Measurements from ENCODE around the gene PRKCH.
A peak's percentile ranks its signal among the peaks of the same experiment; 100 is the strongest.

The PRKCH gene

GRCh38 chr14:61570549-61571290, 249.3 kb downstream of the PRKCH start:
- peak overlapping the region; percentile 78 for H3K27ac Mint-ChIP-seq
- ATAC-seq: no peak

DNA sequence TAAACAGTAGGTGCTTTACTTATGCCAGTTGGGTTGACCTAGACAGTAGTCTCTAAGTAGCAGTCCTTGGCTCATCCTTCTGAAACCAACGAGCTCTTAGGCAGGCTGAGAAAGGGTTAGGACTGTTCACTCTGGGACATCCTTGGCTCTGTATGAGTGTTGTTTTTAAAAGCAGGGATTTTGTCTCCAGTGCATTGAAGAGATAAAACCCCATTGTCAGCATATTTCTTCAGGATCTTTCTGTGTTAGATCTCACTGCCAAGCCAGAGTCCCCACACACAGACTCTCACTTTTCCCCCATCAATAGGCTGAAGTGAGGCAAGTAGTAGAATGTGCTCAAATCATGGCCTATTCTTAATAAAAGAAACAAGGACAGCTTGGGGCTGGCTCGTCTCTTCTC, 250.5 kb downstream of the PRKCH start:
- no peaks in the 10 kb centered on the region for H3K27me3 Mint-ChIP-seq
- ATAC-seq (no peak), DNase-seq (no peak)
- H3K9me3 Mint-ChIP-seq: no peaks in the 10 kb centered on the region
- peaks cover 66% of the 10 kb centered on the region for H3K4me1 Mint-ChIP-seq
- H3K36me3 Mint-ChIP-seq (ENCODE audit: low read depth): no peaks in the 10 kb centered on the region
- H3K4me3 Mint-ChIP-seq: no peak overlapping the region
- no peak overlapping the region for H3K27ac Mint-ChIP-seq

More at GRCh38 chr14:61570549-61571290, 249.3 kb downstream of the PRKCH start:
- Mint-ChIP-seq H3K4me1 (peaks cover 78% of the 10 kb centered on the region), H3K9me3 (no peaks in the 10 kb centered on the region), H3K4me3 (peak overlapping the region; percentile 44), H3K36me3 (ENCODE audit: low read depth) (peaks cover 3% of the 10 kb centered on the region), H3K27me3 (no peaks in the 10 kb centered on the region)
- DNase-seq: no peak

DNA sequence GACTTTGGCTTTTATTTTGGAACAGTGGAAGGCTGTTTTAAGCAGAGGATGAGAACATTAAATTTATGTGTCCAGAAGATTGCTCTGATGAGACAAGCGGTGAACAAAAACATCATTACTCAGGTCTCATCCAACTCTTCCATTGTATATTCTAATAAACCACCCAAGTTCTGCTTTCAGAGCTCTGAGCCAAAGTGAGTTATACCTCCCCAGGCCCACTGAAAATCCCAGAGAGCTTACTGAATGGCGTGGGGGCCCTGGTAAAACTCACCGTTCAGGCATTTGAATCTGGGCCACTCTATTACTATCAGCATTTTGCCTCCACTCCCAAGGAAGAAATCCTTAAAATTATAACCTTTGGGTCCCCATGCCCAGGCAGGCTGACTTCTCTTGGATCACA, 251.9 kb downstream of the PRKCH start:
- peaks cover 69% of the 10 kb centered on the region for H3K4me1 Mint-ChIP-seq
- ATAC-seq (no peak), DNase-seq (no peak)
- H3K27ac Mint-ChIP-seq: no peak overlapping the region
- H3K27me3 Mint-ChIP-seq: no peaks in the 10 kb centered on the region
- no peak overlapping the region for H3K4me3 Mint-ChIP-seq
- H3K9me3 Mint-ChIP-seq: no peaks in the 10 kb centered on the region
- H3K36me3 Mint-ChIP-seq (ENCODE audit: low read depth): no peaks in the 10 kb centered on the region

GRCh38 chr14:61573748-61574513, 252.6 kb downstream of the PRKCH start:
- no peak overlapping the region for H3K27ac Mint-ChIP-seq
- no peaks in the 10 kb centered on the region for H3K9me3 Mint-ChIP-seq
- no peak for DNase-seq
- peak; percentile 37 for ATAC-seq
- no peaks in the 10 kb centered on the region for H3K36me3 Mint-ChIP-seq (ENCODE audit: low read depth)
- no peak overlapping the region for H3K4me3 Mint-ChIP-seq
- H3K27me3 Mint-ChIP-seq: no peaks in the 10 kb centered on the region
- H3K4me1 Mint-ChIP-seq: peaks cover 70% of the 10 kb centered on the region

DNA sequence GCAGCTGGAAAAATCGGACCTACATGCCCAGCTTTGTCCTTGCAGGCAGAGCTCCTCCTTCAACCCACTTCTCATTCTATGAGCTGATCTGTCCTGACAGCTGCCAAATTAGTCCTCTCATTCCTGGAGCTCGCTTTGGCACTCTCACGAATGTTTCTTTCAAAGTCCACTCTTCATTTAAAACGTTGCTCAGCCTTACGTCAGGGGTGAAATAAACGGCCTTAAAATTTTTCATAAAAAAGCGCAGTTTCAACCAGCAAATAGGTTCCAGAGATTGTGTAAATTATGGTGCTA, 253.1 kb downstream of the PRKCH start:
- no peak for ATAC-seq
- Mint-ChIP-seq H3K4me3 (no peak overlapping the region), H3K36me3 (ENCODE audit: low read depth) (no peaks in the 10 kb centered on the region), H3K27me3 (no peaks in the 10 kb centered on the region), H3K9me3 (no peaks in the 10 kb centered on the region), H3K4me1 (peaks cover 66% of the 10 kb centered on the region), H3K27ac (no peak overlapping the region)
- DNase-seq: no peak

GRCh38 chr14:61575126-61575525, 253.7 kb downstream of the PRKCH start:
- Mint-ChIP-seq H3K36me3 (ENCODE audit: low read depth) (no peaks in the 10 kb centered on the region), H3K4me1 (peaks cover 62% of the 10 kb centered on the region), H3K4me3 (no peak overlapping the region), H3K27me3 (no peaks in the 10 kb centered on the region), H3K27ac (no peak overlapping the region), H3K9me3 (no peaks in the 10 kb centered on the region)
- ATAC-seq (no peak), DNase-seq (no peak)

DNA sequence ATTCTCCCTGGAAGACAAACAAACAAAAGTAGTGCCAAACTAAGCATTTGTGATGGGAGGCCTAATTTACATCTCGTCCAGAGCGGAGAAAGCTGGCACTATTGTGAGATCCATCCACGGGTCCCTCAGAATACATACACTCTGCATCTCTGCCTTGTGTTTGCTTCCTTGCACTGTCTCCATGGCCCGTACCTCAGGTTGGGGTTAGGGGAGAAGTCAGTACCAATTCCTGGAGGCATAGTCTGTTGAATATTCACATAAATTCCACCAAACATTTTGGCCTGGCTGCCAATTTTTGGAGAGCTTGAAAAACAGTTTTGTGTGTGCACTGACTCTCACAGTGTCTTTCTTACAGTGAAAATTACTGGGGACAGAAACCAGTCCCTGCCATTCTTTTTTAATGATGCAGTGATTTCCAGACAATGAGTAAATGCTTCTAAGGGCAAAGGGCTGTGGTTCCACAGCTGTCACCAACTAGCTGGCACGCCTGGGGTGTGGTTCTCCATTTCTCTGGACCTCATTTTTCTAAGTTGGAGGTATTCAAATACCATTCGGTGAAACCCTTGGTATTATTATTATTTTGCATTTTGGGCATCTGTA, 254.3 kb downstream of the PRKCH start:
- H3K9me3 Mint-ChIP-seq: no peaks in the 10 kb centered on the region
- DNase-seq (no peak), ATAC-seq (no peak)
- H3K27me3 Mint-ChIP-seq: no peaks in the 10 kb centered on the region
- H3K4me1 Mint-ChIP-seq: peaks cover 57% of the 10 kb centered on the region
- no peak overlapping the region for H3K27ac Mint-ChIP-seq
- H3K36me3 Mint-ChIP-seq (ENCODE audit: low read depth): no peaks in the 10 kb centered on the region
- H3K4me3 Mint-ChIP-seq: no peak overlapping the region

DNA sequence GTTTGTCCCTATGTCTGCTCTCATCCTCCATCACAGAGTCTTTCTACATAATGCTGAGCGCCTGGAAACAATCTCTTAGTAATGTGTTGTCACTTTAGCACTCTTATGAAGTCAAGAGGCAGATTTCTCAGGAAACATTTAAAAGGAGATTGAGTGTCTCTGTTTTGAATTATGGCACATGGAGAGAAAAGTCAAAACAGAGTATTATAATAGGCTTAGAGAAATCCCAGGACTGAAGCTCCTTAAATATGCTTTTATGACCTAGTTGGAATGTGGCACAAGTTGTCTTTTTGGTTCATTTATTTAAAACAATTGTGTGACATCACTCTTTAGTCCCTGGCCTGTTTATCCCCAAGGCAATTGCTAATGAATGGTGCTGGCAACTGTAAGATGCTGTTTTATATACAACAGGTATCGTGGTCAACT, 256.1 kb downstream of the PRKCH start:
- H3K27me3 Mint-ChIP-seq: no peaks in the 10 kb centered on the region
- no peak overlapping the region for H3K4me3 Mint-ChIP-seq
- no peaks in the 10 kb centered on the region for H3K9me3 Mint-ChIP-seq
- no peaks in the 10 kb centered on the region for H3K36me3 Mint-ChIP-seq (ENCODE audit: low read depth)
- no peak overlapping the region for H3K27ac Mint-ChIP-seq
- DNase-seq: no peak
- peaks cover 48% of the 10 kb centered on the region for H3K4me1 Mint-ChIP-seq
- no peak for ATAC-seq

GRCh38 chr14:61578745-61579144, 257.4 kb downstream of the PRKCH start:
- Mint-ChIP-seq H3K4me3 (no peak overlapping the region), H3K27ac (no peak overlapping the region), H3K36me3 (ENCODE audit: low read depth) (no peaks in the 10 kb centered on the region), H3K9me3 (no peaks in the 10 kb centered on the region), H3K27me3 (no peaks in the 10 kb centered on the region), H3K4me1 (peaks cover 39% of the 10 kb centered on the region)
- ATAC-seq: peak; percentile 33
- DNase-seq: no peak

DNA sequence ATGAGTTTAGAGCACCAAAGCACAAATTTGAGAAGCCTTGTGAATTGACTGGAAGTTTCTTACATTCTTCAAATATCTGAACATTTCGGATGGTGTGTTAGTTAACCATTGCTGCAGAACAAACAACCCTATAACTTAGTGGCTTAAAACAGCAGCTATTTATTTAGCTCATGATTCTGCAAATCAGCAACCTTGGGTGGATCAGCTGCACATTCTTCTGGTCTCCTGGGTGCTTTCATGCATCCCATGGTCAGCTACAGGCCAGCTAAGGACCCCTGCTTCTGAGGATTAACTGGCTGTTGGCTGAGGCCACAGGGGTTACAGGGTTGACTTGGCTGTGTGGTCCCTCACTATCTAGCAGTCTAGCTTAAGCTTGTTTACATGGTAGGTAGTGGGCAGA, 260.0 kb downstream of the PRKCH start:
- Mint-ChIP-seq H3K4me1 (peaks cover 33% of the 10 kb centered on the region), H3K36me3 (ENCODE audit: low read depth) (no peaks in the 10 kb centered on the region), H3K27ac (no peak overlapping the region), H3K4me3 (no peak overlapping the region), H3K9me3 (no peaks in the 10 kb centered on the region), H3K27me3 (no peaks in the 10 kb centered on the region)
- no peak for DNase-seq
- ATAC-seq: no peak

- Mint-ChIP-seq H3K9me3 (no peaks in the 10 kb centered on the region), H3K36me3 (ENCODE audit: low read depth) (no peaks in the 10 kb centered on the region), H3K4me3 (no peak overlapping the region), H3K4me1 (peaks cover 33% of the 10 kb centered on the region), H3K27me3 (no peaks in the 10 kb centered on the region), H3K27ac (no peak overlapping the region)
- ATAC-seq (no peak), DNase-seq (no peak)
Observed at GRCh38 chr14:61581955-61582615, 260.7 kb downstream of the PRKCH start.

DNA sequence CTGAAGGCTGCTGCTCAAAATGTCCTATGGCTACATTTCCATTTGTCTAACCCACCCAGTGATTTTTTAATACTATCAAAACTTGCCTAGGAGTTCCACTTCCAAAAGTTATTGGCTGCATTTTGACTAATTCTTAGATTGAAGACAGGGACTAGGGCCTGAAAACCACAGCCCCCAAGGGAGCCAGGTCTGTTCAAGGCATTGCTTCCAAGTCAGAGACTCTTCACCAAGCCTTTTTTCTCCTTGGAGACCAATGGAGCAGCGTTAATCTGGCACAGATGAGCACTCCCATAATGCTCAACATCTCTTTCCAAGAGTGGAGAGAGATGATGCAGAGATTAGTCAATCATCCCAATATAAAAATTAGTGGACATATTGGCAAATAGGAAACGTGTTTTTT, 261.4 kb downstream of the PRKCH start:
- DNase-seq (no peak), ATAC-seq (no peak)
- Mint-ChIP-seq H3K4me3 (no peak overlapping the region), H3K27me3 (no peaks in the 10 kb centered on the region), H3K27ac (no peak overlapping the region), H3K9me3 (no peaks in the 10 kb centered on the region), H3K4me1 (peaks cover 26% of the 10 kb centered on the region), H3K36me3 (ENCODE audit: low read depth) (no peaks in the 10 kb centered on the region)

GRCh38 chr14:61584331-61584741, 263.0 kb downstream of the PRKCH start:
- Mint-ChIP-seq H3K27me3 (no peaks in the 10 kb centered on the region), H3K27ac (no peak overlapping the region), H3K4me1 (peaks cover 17% of the 10 kb centered on the region), H3K4me3 (no peak overlapping the region), H3K9me3 (no peaks in the 10 kb centered on the region), H3K36me3 (ENCODE audit: low read depth) (no peaks in the 10 kb centered on the region)
- no peak for ATAC-seq
- no peak for DNase-seq

DNA sequence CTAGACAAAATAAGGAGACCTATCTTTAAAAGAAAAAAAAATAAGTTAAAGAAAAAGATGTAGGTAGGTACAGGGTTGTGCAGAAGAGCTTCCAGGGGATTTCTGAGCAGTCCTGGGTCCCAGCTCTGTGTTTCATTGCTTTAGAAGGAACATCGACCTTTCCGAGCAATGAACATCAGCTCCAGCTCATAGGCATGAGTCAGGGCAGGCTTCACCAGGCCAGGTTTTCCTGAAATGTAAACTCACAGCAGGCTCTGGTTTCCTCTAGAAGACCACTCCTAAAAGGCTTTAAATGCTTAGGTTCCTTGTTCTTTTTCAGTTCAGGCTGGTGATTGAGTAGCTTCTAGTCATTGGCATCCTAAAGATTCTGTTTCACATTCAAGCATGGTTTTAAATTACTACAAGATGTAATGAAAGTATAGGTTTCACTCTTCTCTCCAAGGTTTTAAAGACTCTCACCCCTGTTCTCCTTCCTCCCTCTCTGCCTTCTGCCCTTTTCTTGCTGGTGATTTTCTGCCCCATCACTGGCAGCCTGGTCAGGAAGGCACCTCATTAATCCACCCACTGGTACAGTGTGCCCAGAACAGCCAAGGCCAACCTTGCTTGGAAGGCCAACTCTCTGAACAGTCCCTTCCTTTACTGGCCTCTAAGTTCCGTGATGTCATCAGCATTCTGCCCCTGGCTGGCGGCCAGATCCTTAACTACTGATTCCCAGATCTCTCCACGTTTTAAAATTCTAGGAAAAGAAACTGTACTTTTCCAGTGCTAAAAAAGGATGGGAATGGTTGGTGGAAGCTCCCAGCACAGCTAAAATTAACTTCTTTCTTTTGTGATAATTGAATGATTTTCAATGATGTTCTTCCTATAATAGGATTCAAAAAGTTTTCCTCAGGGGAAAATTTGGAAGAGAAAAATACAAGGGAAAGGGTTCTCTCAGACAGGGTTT, 264.5 kb downstream of the PRKCH start:
- no peak for DNase-seq
- Mint-ChIP-seq H3K27ac (no peak overlapping the region), H3K27me3 (no peaks in the 10 kb centered on the region), H3K9me3 (no peaks in the 10 kb centered on the region), H3K4me3 (no peak overlapping the region), H3K4me1 (peaks cover 29% of the 10 kb centered on the region), H3K36me3 (ENCODE audit: low read depth) (no peaks in the 10 kb centered on the region)
- ATAC-seq: peak; percentile 24

All from activated naive CD8-positive, alpha-beta T cell treated with anti-CD3 and anti-CD28 coated beads, Interleukin-2, amount 50 U/mL, for 24 hours (primary cell).